Endothelial cell of umbilical vein (primary cell): Measurements from ENCODE around the gene ACOX3. TPM values are rescaled to one million over a fixed set of nuclear protein-coding genes. Genes with fewer than 3 reads are reported as not detected.
A peak's percentile ranks its signal among the peaks of the same experiment; 100 is the strongest.

Source experiments
- BruUV-seq: library from RNA; stranded (reverse); fragments of 400-500 nt; replicated peaks from 2 replicates; lab custom pipeline; 2021; lab: Mats Ljungman, UMichigan
- CTCF ChIA-PET: fragments of 300-600, 350-600 bp; sonication (Branson Sonifier 250); formaldehyde crosslinking; loops from one replicate; lab custom pipeline; 2021; ENCODE audit warnings: antibody characterized with exemption, inconsistent platforms; lab: Charles Lee
- POLR2A ChIA-PET: fragments of 300-600, 350-600 bp; sonication (Branson Sonifier 250); formaldehyde crosslinking; loops from one replicate; lab custom pipeline; 2021; ENCODE audit warnings: antibody characterized with exemption, inconsistent platforms; lab: Charles Lee
- DNase-seq: peaks from one replicate; pipeline ENCODE4 v3.0.0-alpha.2; 2011; ENCODE audit warnings: low read depth, low spot score
- FAIRE-seq: peaks from 2 replicates; lab custom pipeline; 2011; peaks lifted over from hg19 to GRCh38; lab: Jason Lieb, UNC
- H2AFZ ChIP-seq: 2 replicates; pipeline ENCODE4 v1.6.0; 2012; ENCODE audit warnings: low read depth, low read length, control low read depth, inconsistent platforms
- H3K27ac ChIP-seq: 2 replicates; pipeline ENCODE4 v1.5.1; 2011; ENCODE audit warnings: low read depth, mild to moderate bottlenecking, control low read depth, low read length, moderate library complexity; ENCODE audit not compliant: insufficient read depth
- H3K27me3 ChIP-seq, 2 experiments: 2 replicates each; pipeline versions ENCODE4 v1.6.0 to v1.6.1; 2011; ENCODE audit warnings: low read length in 2 of 2, mixed read lengths in 1 of 2; ENCODE audit not compliant: control insufficient read depth in 2 of 2, insufficient read depth in 2 of 2
- H3K36me3 ChIP-seq, 2 experiments: 2 replicates in 1 of 2; 3 replicates in 1 of 2; pipeline ENCODE4 v1.5.1; 2011; ENCODE audit warnings: low read length in 2 of 2, mild to moderate bottlenecking in 1 of 2, moderate library complexity in 1 of 2; ENCODE audit not compliant: control insufficient read depth in 2 of 2, insufficient read depth in 2 of 2; ENCODE audit errors: extremely low read depth in 1 of 2
- H3K4me1 ChIP-seq: 3 replicates; pipeline ENCODE4 v1.5.1; 2011; ENCODE audit warnings: mild to moderate bottlenecking, low read length; ENCODE audit not compliant: control insufficient read depth, insufficient read depth; ENCODE audit errors: extremely low read depth
- H3K4me2 ChIP-seq: 2 replicates; pipeline ENCODE4 v1.6.1; 2011; ENCODE audit warnings: low read length, control low read depth, mixed read lengths; ENCODE audit not compliant: insufficient read depth
- H3K4me3 ChIP-seq, 3 experiments: fragments of 200-600 bp in 1 of 3; sonication (generic), shearing (Covaris generic) in 1 of 3; replicated peaks in 1 of 3; 2 replicates each; pipeline ENCODE4 v1.5.1; 2011 to 2016; ENCODE audit warnings: control low read depth in 3 of 3, low read length in 3 of 3, mild to moderate bottlenecking in 2 of 3, inconsistent platforms in 1 of 3, low read depth in 1 of 3, moderate library complexity in 1 of 3; ENCODE audit not compliant: insufficient read depth in 1 of 3
- H3K79me2 ChIP-seq: 2 replicates; pipeline ENCODE4 v1.6.0; 2012; ENCODE audit warnings: low read length, inconsistent platforms; ENCODE audit not compliant: control insufficient read depth, insufficient read depth
- H3K9ac ChIP-seq: replicated peaks from 2 replicates; pipeline ENCODE3; 2011; ENCODE audit warnings: low read length, control low read depth; ENCODE audit not compliant: insufficient read depth; ENCODE audit errors: extremely low read depth
- H3K9me1 ChIP-seq: replicated peaks from 3 replicates; pipeline ENCODE4 v1.6.0; 2011; ENCODE audit warnings: mild to moderate bottlenecking, low read length; ENCODE audit not compliant: control insufficient read depth, insufficient read depth; ENCODE audit errors: extremely low read depth
- H3K9me3 ChIP-seq: replicated peaks from 2 replicates; pipeline ENCODE4 v1.5.1; 2012; ENCODE audit warnings: low read length, inconsistent platforms; ENCODE audit not compliant: control insufficient read depth, insufficient read depth
- H4K20me1 ChIP-seq: replicated peaks from 2 replicates; pipeline ENCODE3; 2011; ENCODE audit warnings: mild to moderate bottlenecking, low read length; ENCODE audit not compliant: control insufficient read depth, insufficient read depth; ENCODE audit errors: extremely low read depth
- GATA2 ChIP-seq: IDR thresholded peaks from 2 replicates; pipeline ENCODE4 v1.7.0; 2011; ENCODE audit warnings: low read depth, mild to moderate bottlenecking, moderate library complexity, mixed read lengths, low read length; ENCODE audit not compliant: insufficient read length, insufficient read depth
- JUN ChIP-seq: IDR thresholded peaks from 2 replicates; pipeline ENCODE4 v1.6.1; 2011; ENCODE audit warnings: borderline replicate concordance, low read depth; ENCODE audit not compliant: insufficient read length, insufficient read depth
- MAX ChIP-seq: IDR thresholded peaks from 2 replicates; pipeline ENCODE4 v1.6.1; 2011; ENCODE audit not compliant: insufficient read depth, insufficient read length
- MYC ChIP-seq: IDR thresholded peaks from one replicate; pipeline ENCODE4 v1.6.1; 2011; ENCODE audit warnings: mild to moderate bottlenecking, low read depth, low read length
- POLR2A ChIP-seq: IDR thresholded peaks from 2 replicates; pipeline ENCODE4 v1.6.1; 2012; ENCODE audit warnings: low read depth, mild to moderate bottlenecking, control low read depth, low read length
- dilution Hi-C: fragments of 300-500 bp; cut with MboI; formaldehyde crosslinking; loops from one replicate; pipeline ENCODE4 v1.15.0; 2019; ENCODE audit warnings: low sequenced_read_pairs; ENCODE audit not compliant: extremely low pct_ligation_motif_present
- intact Hi-C: fragments of 100-400 bp; cut with micrococcal nuclease; formaldehyde crosslinking; loops from one replicate; pipeline ENCODE4 v1.10.0; 2022
- polyA plus RNA-seq, 4 experiments: library from polyadenylated mRNA; depleted of rRNA in 3 of 4; stranded (reverse) in 3 of 4; unstranded in 1 of 4; fragments of >200 nt; gene quantifications; 2 replicates each; pipeline versions ENCODE4 v1.2.1 to v1.2.3, GENCODE V29; 2011 to 2012; ENCODE audit warnings: missing spikeins in 1 of 4
- total RNA-seq: library from RNA; stranded (reverse); gene quantifications from 2 replicates; pipeline ENCODE4 v1.2.3, GENCODE V29; 2021

ACOX3 gene
- total and polyA plus RNA-seq, 2 donors (not counting 3 experiments of a cell fraction or from before 2014, with no cell fraction given) = 13.0 to 26.3 TPM

GRCh38 chr4:8443801-8444200 lies 3.3 kb upstream of the ACOX3 start:
- Histone ChIP-seq H4K20me1 (no peaks in the 10 kb centered on the region), H3K9me3 (no peaks in the 10 kb centered on the region), H3K36me3 (peaks cover 6 to 8% of the 10 kb centered on the region in 2 experiments), H3K4me3 (no peak overlapping the region), H3K4me1 (peaks cover 23% of the 10 kb centered on the region), H2AFZ (no peak overlapping the region), H3K79me2 (peaks cover 58% of the 10 kb centered on the region), H3K27ac (no peak overlapping the region), H3K4me2 (no peak overlapping the region), H3K9me1 (no peaks in the 10 kb centered on the region), H3K27me3 (no peaks in the 10 kb centered on the region), H3K9ac (no peak overlapping the region)
- dilution Hi-C loops (no loop called here), intact Hi-C loops (no loop called here)
- no peak for FAIRE-seq
- no peak for TF ChIP-seq GATA2
- no peak for DNase-seq
- no TSS peak for BruUV-seq
- ChIA-PET POLR2A (no interaction called here), CTCF (no interaction called here)

GRCh38 chr4:8442596-8443358 lies 2.3 kb upstream of the ACOX3 start:
- BruUV-seq = no TSS peak
- H3K79me2 ChIP-seq = peaks cover 61% of the 10 kb centered on the region
- no peaks in the 10 kb centered on the region for H3K9me3 ChIP-seq
- no peak overlapping the region for H3K27ac ChIP-seq
- ChIA-PET CTCF (no interaction called here), POLR2A (no interaction called here)
- peak overlapping the region; percentile 88 for H3K4me2 ChIP-seq
- peaks cover 4 to 6% of the 10 kb centered on the region in 2 experiments for H3K36me3 ChIP-seq
- TF ChIP-seq POLR2A = no peak
- no peak for TF ChIP-seq JUN
- no peak for TF ChIP-seq MYC
- no peak for TF ChIP-seq MAX
- no peak for TF ChIP-seq GATA2
- dilution Hi-C loops = no loop called here
- H4K20me1 ChIP-seq = no peaks in the 10 kb centered on the region
- DNase-seq (no peak), FAIRE-seq (no peak)
- peaks cover 32% of the 10 kb centered on the region for H3K4me1 ChIP-seq
- H3K9me1 ChIP-seq = no peaks in the 10 kb centered on the region
- H3K27me3 ChIP-seq = no peaks in the 10 kb centered on the region
- intact Hi-C loops = no loop called here
- no peak overlapping the region for H3K9ac ChIP-seq
- no peak overlapping the region for H2AFZ ChIP-seq
- H3K4me3 ChIP-seq = no peak overlapping the region
